PC-9 (cell line): ENCODE data around the gene BCAS3. TPM values are rescaled to one million over a fixed set of nuclear protein-coding genes. Genes with fewer than 3 reads are reported as not detected.
A peak's percentile ranks its signal among the peaks of the same experiment; 100 is the strongest.

Experiments
- BruUV-seq: library from RNA; stranded (reverse); fragments of 400-500 nt; replicated peaks from 2 replicates; lab custom pipeline; 2021; lab: Mats Ljungman, UMichigan
- CTCF ChIA-PET: fragments of 300-600 bp; sonication (Branson Sonifier 250); formaldehyde crosslinking; loops from one replicate; lab custom pipeline; 2022; ENCODE audit warnings: antibody characterized with exemption; lab: Charles Lee
- POLR2A ChIA-PET: fragments of 300-600 bp; sonication (Branson Sonifier 250); formaldehyde crosslinking; loops from one replicate; lab custom pipeline; 2022; ENCODE audit warnings: antibody characterized with exemption; ENCODE audit not compliant: unreplicated experiment; lab: Charles Lee
- DNase-seq, 2 experiments: peaks; one replicate each; pipeline versions ENCODE4 v3.0.0 to v3.0.0-alpha.2; 2015 to 2022; ENCODE audit warnings: mixed read lengths in 1 of 2
- H2AFZ ChIP-seq: fragments of 200-600 bp; sonication (generic); 2 replicates; pipeline ENCODE4 v1.8.1; 2017; ENCODE audit warnings: antibody characterized with exemption
- H3F3A ChIP-seq: fragments of 200-600 bp; sonication (generic); 2 replicates; pipeline ENCODE4 v1.8.1; 2017; ENCODE audit warnings: antibody characterized with exemption, mild to moderate bottlenecking, low read depth; ENCODE audit not compliant: insufficient read depth
- H3K27ac ChIP-seq: fragments of 200-600 bp; sonication (generic); 2 replicates; pipeline ENCODE4 v1.6.1; 2016; ENCODE audit warnings: mixed run types
- H3K27me3 ChIP-seq: fragments of 200-600 bp; sonication (generic); 2 replicates; pipeline ENCODE4 v1.6.1; 2016; ENCODE audit warnings: low read depth, mixed run types; ENCODE audit not compliant: insufficient read depth
- H3K36me3 ChIP-seq: fragments of 200-600 bp; sonication (generic); 2 replicates; pipeline ENCODE4 v1.6.1; 2016; ENCODE audit warnings: low read depth, mixed run types
- H3K4me1 ChIP-seq: fragments of 200-600 bp; sonication (generic); replicated peaks from 2 replicates; pipeline ENCODE4 v1.6.1; 2016; ENCODE audit warnings: mixed run types; ENCODE audit not compliant: insufficient read depth
- H3K4me2 ChIP-seq: fragments of 200-600 bp; sonication (generic); 2 replicates; pipeline ENCODE4 v1.6.1; 2017; ENCODE audit warnings: mixed run types
- H3K4me3 ChIP-seq: fragments of 200-600 bp; sonication (generic); 2 replicates; pipeline ENCODE4 v1.6.1; 2016; ENCODE audit warnings: mixed run types
- H3K79me2 ChIP-seq: fragments of 200-600 bp; sonication (generic); 2 replicates; pipeline ENCODE4 v1.6.1; 2017; ENCODE audit warnings: low read depth, mixed run types
- H3K9me2 ChIP-seq: fragments of 200-600 bp; sonication (generic); 2 replicates; pipeline ENCODE4 v1.8.1; 2017; ENCODE audit warnings: mild to moderate bottlenecking; ENCODE audit not compliant: insufficient read depth
- H3K9me3 ChIP-seq: fragments of 200-600 bp; sonication (generic); 2 replicates; pipeline ENCODE4 v1.8.1; 2016; ENCODE audit warnings: low read depth; ENCODE audit not compliant: insufficient read depth
- H4K20me1 ChIP-seq: fragments of 200-600 bp; sonication (generic); 2 replicates; pipeline ENCODE4 v1.8.1; 2017; ENCODE audit not compliant: insufficient read depth
- EZH2 ChIP-seq: fragments of 200-600 bp; sonication (generic); IDR thresholded peaks from 2 replicates; pipeline ENCODE4 v1.8.0; 2017; ENCODE audit warnings: antibody characterized with exemption, low read depth
- intact Hi-C: fragments of 100-400 bp; cut with micrococcal nuclease; formaldehyde crosslinking; loops from one replicate; pipeline ENCODE4 v1.10.0; 2022; ENCODE audit not compliant: unreplicated experiment
- total RNA-seq: library from RNA; stranded (reverse); gene quantifications from 2 replicates; pipeline ENCODE4 v1.2.3, GENCODE V29; 2021
- TF ChIP-seq, protein P1 (sequence below): fragments of 200-600 bp; sonication (generic); conservative IDR thresholded peaks from 2 replicates; pipeline ENCODE4 v1.6.1; 2017; ENCODE audit warnings: mixed run types, antibody characterized with exemption, mild to moderate bottlenecking, moderate library complexity

The BCAS3 gene
- total RNA-seq, 1 experiment from 2014 or later, result 26.0 TPM

DNA sequence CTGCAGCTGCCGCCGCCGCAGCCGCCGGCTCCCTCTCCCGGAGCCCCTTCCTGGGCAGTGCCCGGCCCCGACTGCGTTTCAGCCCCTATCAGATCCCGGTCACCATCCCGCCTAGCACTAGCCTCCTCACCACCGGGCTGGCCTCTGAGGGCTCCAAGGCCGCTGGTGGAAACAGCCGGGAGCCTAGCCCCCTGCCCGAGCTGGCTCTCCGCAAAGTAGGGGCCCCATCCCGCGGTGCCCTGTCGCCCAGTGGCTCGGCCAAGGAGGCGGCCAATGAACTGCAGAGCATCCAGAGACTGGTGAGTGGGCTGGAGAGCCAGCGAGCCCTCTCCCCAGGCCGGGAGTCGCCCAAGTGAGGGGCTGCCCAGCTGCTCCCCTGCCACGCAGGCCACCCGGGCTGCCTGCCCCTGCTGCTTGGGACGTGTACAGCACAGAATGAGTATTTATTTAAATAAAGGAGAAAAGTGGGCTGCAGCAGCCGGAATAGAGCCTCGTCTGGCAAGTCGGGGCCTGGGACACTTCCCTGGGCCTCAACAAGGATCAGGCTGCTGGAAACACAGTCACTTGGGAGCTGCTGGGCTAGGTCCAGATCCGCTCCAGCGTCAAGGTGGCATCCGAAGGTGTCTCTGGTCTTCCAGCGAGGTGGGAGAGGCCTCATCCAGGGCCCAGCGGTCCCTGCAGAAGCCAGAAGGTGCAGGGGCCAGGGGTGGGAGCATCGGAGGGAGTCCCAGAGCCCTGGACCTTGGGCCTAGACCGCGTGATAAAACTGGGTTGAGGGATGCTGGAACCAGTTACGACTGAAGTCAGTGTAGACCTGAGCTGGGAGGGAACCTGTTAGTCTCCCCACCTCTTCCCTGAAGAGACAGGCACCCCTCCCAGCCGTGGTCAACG is 730.7 kb downstream of the BCAS3 start:
- Histone ChIP-seq H4K20me1 (no peaks in the 10 kb centered on the region), H3K27me3 (no peaks in the 10 kb centered on the region), H3K27ac (no peak overlapping the region), H2AFZ (no peak overlapping the region), H3K4me2 (0 out of 2 replicates have a peak overlapping the region, but pooled peaks have one; percentile 72), H3K4me1 (0 out of 2 replicates have a peak, but pooled peaks cover 6% of the 10 kb centered on the region), H3K9me2 (no peaks in the 10 kb centered on the region), H3K9me3 (no peaks in the 10 kb centered on the region), H3F3A (no peaks in the 10 kb centered on the region), H3K79me2 (no peaks in the 10 kb centered on the region), H3K4me3 (no peak overlapping the region; the same call in 1 of the 2 replicates), H3K36me3 (no peaks in the 10 kb centered on the region)
- no peak for TF ChIP-seq EZH2
- TF ChIP-seq, protein P1, sequence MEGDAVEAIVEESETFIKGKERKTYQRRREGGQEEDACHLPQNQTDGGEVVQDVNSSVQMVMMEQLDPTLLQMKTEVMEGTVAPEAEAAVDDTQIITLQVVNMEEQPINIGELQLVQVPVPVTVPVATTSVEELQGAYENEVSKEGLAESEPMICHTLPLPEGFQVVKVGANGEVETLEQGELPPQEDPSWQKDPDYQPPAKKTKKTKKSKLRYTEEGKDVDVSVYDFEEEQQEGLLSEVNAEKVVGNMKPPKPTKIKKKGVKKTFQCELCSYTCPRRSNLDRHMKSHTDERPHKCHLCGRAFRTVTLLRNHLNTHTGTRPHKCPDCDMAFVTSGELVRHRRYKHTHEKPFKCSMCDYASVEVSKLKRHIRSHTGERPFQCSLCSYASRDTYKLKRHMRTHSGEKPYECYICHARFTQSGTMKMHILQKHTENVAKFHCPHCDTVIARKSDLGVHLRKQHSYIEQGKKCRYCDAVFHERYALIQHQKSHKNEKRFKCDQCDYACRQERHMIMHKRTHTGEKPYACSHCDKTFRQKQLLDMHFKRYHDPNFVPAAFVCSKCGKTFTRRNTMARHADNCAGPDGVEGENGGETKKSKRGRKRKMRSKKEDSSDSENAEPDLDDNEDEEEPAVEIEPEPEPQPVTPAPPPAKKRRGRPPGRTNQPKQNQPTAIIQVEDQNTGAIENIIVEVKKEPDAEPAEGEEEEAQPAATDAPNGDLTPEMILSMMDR, result no peak
- DNase-seq, result no peak
- no TSS peak for BruUV-seq
- ChIA-PET POLR2A (no interaction called here), CTCF (interaction anchor here (0.6 kb wide), 1 partner anchor 1016 kb away, joined by 3 read pairs; the partner anchor contains the start of gene USP32)
- intact Hi-C loops, result loop anchor here (1.0 kb wide), 1 partner anchor 688 kb away; no protein-coding TSS in a partner anchor

DNA sequence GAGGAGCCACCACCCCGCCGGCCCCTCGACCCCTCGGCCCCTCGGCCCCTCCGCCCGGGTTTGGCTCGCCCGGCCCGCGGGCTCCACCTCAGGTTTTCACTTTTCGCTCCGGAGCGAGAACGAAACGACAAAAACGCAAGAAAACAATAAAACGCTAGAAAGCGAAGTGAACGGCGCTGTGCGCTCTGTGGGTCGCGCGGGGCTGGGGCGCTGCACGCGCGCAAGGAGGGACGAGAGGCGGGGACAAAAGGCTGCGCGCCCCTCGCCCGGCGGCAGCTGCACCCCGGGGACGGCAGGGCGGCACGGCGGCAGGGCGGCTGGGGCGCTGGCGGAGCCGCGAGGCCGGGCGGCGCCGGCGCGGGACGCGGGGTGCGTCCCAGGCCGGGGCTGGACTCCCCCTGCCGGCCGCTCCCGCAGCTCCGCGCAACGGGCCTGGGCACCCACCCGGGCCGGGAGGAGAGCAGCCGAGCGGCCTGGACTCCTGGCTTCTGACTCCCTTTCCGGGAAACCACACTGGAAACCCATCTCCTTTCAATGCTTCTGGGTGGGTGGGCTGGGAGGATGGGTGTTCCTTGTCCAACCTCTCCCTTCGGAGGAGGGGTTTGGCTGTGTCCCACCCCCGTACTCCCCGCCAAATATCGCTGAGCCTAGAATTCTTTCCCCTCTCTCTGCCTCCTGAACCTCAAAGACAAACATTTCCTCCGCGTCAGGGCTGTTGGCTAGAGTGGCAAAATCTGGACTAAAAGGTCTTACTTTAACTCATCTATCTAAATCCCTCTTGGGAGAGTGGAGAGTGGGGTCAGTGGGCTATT is 731.9 kb downstream of the BCAS3 start:
- Histone ChIP-seq H2AFZ (no peak overlapping the region; the same call in 1 of the 2 replicates), H3F3A (no peaks in the 10 kb centered on the region), H4K20me1 (no peaks in the 10 kb centered on the region), H3K4me1 (0 out of 2 replicates have a peak, but pooled peaks cover 6% of the 10 kb centered on the region), H3K4me3 (peak overlapping the region; percentile 48; the same call in 1 of the 2 replicates), H3K36me3 (no peaks in the 10 kb centered on the region), H3K9me2 (no peaks in the 10 kb centered on the region), H3K4me2 (peak overlapping the region; percentile 72), H3K27ac (no peak overlapping the region), H3K9me3 (no peaks in the 10 kb centered on the region), H3K27me3 (no peaks in the 10 kb centered on the region), H3K79me2 (no peaks in the 10 kb centered on the region)
- CTCF ChIA-PET, result interaction anchor here (0.6 kb wide), 1 partner anchor 689 kb away, joined by 3 read pairs; no protein-coding TSS in a partner anchor
- TF ChIP-seq EZH2, result no peak
- TF ChIP-seq, protein P1, result no peak
- intact Hi-C loops, result loop anchor here (1.0 to 5.0 kb wide), 5 partner anchors 228 to 699 kb away; no protein-coding TSS in a partner anchor
- no TSS peak for BruUV-seq
- POLR2A ChIA-PET, result no interaction called here
- DNase-seq, result peak in 1 of 2 experiments; percentile 74
